NCI-H748 (cell line): ENCODE results near the gene NF2.

Experiments
- DNase-seq: peaks from one replicate; lab custom pipeline; 2025; ENCODE audit not compliant: unreplicated experiment; lab: John Stamatoyannopoulos, UW

NF2 gene

DNA sequence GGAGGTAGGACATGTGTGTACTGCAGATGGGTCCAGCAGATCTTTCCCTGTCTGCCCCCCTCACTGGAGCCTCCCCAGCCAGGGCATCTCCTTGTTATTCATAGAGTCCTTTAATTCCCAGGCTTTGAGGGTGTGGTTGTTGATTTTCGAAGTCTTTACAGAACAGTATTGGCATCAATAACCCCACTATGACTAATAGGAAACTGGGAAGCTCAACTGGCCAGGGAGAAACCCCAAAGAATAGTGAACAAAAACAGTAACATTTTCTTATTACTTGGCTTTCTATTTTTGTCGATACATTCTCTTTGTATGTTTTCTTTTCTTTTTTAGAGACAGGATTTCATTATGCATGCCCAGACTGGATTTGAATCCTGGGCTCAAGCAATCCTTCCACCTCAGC is 57.9 kb downstream of the NF2 start:
- no peak for DNase-seq

DNA sequence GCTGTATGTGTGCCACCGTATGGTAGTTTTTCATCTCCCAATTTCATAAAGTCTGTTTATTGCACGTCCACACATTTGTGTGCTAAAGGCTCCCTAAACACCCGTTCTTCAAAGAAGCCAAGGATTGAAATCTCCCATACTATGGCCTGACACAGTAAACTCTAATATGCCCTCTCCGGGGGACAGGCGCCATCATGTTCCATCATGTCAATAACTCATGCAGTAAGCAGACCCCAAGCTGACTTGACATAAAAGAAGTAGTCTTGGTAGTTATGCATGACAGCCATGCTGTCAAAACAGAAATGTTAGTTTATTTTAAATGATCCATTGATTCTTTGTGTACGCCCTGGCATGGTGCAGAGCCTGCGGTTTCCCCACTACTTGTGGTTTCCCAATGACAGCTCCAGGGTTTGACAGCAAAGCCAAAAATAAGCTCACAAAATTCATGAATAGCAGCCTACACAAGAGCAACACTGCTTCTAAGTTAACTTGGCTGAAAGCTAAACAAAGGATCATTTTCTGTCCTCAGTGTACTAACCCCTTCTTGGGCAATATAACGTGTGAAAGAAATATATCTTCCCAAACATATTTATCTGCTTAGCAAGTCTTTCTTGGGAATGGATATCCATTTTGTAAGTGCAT is 59.9 kb downstream of the NF2 start:
- no peak for DNase-seq

DNA sequence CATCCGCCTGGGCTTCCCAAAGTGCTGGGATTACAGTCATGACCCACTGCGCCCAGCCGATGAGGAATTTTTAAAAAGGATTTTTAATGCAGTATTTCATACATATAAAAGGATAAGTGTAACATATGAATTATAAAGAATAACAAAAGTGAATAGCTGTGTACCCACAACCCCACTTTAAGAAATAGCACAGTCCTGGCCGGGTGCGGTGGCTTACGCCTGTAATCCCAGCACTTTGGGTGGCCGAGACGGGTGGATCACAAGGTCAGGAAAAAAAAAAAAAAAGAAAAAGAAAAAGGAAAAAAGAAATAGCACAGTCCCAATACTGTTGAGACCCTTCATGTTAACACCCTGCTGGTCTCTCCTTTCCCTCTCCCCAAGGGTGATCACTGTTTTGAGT is 62.1 kb downstream of the NF2 start:
- DNase-seq = no peak

GRCh38 chr22:29668673-29669072 is 65.2 kb downstream of the NF2 start:
- no peak for DNase-seq

DNA sequence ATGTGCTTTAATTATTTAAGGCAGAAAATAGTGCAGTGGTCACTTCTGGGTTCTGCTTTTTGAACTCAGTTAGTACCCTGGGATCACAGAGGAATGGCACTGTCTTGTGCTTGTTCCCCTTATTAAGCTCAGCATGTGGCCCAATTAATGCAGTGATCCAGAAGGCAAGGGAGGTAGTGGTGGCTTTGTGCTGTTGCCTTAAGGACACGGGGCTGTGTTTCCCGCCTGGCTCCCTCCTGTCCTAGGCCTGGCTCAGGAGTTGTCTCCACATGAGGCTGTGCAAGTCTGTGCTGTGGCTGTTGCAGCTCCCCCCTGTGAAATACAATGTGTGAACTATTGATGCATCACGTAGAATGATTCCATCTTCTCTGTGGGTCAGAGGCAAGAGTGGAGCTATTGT is 67.2 kb downstream of the NF2 start:
- DNase-seq = peak; percentile 21

DNA sequence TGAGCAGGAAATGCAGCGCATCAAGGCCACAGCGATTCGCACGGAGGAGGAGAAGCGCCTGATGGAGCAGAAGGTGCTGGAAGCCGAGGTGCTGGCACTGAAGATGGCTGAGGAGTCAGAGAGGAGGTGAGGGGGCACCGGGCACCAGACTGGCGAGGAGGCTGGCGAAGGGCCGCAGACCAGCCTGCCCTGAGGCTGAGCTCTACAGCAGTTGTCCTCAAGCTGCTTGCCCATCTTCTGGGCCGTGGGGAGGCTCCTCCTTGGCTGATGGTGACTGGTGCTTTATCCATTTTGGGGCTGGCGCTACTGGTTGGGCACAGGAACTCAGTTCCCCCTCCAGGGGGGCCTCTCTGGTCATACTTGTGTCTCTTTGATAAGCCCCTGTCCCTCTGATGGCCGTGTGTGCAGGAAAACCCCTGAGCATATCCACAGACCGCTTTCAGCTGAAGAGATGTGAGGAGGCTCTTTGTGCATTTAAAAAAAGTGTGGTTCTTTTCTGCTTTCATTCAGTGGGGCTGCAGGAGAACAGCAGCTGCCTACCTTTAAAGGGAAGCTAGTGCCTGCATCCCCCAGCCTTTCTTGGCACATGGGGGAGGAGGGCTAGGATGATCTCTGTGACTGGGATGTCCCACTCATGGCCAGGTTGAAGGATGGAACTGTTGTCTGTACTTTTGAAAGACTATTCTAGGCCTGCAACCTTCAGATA is 70.1 kb downstream of the NF2 start:
- no peak for DNase-seq

DNA sequence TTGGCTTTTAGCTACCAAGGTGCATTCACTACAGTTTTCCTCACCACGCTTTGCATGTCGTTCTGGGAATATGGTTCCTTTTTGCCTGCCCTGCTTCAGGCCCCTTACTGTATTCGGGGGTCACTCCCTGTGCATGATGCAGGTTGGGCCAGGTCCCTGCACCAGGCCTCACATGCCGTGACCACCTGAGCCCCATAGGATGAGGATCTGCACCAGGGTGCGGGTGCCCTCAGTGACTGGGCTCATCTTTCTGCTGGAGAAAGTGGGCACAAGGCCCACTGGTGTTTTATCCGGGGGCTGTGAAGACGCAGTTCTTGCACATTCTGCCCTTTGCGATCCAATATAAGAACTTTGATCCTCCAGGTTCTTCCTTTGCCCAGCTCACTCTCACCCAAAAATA is 70.7 kb downstream of the NF2 start:
- DNase-seq = no peak

DNA sequence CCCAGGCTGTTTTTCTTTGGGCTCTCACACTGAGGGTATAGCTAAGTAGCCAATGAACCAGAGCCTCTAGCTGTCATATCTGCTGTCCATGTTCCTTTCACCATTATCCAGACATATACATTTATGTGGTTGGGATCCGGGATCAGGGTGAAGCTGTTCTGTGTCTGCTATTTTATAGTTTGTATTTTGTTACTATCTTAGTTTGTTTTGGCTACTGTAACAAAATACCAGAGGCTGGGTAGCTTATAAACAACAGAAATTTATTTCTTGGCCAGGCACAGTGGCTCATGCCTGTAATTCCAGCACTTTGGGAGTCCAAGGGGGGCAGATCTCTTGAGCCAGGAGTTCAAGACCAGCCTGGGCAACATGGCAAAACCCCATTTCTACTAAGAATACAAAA is 75.9 kb downstream of the NF2 start:
- no peak for DNase-seq

DNA sequence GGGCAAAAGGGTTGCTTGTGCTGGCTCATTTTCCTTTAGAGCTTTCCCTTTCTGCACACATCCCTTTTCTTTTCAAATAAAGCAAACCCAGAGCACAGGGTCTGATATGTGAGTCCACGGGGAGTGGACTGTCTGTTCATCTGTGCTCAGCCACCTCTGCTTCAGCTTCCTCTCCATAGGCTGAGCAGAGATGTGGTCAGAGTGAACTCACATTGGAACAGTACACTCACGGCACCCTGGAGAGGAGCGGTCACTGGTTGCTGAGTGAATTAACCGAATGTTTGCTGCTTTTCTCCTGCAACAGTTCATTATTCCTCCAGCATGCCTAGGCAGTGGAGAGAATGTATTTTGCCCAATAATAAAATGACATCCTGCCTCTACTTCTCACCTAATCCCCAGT is 80.1 kb downstream of the NF2 start:
- no peak for DNase-seq

- DNase-seq = no peak
Observed at GRCh38 chr22:29684244-29684643, 80.8 kb downstream of the NF2 start.

DNA sequence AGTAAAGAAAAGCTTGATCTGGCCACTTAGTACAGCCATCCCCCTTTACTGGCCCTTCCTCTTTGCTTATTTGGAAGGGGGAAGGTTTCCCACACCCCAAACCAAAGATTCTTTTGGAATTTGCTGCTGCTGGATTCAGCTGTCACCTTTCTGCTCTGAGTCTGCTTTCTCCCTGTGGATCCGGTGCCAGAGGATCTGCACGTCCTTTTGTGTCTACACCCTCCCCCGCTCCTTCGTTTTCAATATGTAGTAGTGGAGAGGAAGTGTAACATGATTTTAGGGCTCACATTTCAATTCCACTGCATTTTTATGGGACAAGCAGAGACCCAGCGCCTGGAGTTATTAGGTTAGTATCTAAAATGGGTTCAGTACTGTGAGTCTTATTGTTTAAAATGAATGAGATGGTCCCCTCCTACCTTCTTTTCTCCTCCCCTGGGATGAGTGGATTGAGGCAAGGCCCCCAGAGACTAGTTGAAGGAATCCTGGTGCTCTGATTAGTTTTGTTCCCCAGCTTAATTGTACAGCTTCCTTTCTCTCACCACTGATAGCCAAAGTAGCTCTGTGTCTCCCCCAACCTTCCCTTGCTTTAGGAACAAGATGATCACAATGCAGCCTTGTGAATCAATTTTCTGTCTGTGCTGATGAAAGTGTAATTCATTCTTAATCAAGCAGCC is 85.9 kb downstream of the NF2 start:
- DNase-seq = no peak

DNA sequence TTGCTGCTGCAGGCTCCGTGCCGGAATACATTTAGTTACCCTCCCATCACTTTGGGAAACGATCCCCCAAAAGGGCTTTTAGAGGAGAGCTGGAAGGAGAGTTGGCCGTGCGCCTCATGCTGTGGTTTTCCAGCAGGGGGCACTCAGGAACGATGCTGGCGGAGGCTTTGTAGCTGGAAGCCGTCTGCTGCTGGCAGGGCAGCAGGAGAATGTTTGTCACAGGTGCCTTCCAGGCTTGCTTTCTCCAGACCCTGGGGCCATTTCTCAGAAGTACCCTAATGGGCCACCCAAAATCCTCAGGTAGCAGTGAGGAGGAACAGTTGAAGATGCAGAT is 86.4 kb downstream of the NF2 start:
- DNase-seq = peak; percentile 41

DNA sequence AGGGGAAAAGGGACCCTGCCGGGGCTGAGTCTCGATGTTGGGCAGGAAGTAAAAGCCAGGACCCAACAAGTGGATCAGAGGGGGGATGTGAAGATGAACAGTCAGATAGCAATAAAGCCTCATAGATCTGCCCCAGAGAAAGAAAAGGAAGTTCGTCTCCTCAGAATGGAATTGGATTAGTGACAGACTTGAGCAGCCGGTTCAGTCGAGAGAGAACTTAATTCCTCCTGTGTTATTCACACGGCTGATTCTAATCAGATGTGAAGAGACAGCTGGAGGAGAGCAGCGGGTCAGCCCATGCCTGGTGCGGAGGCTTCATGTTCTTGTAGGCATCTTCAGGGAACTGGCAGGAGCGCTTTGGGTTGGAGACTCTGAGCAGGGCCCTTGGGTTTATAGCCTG is 87.0 kb downstream of the NF2 start:
- no peak for DNase-seq

- peak; percentile 86 for DNase-seq
Observed at GRCh38 chr22:29691636-29692326, 88.3 kb downstream of the NF2 start.

GRCh38 chr22:29692327-29692640 is 88.9 kb downstream of the NF2 start:
- DNase-seq = no peak

DNA sequence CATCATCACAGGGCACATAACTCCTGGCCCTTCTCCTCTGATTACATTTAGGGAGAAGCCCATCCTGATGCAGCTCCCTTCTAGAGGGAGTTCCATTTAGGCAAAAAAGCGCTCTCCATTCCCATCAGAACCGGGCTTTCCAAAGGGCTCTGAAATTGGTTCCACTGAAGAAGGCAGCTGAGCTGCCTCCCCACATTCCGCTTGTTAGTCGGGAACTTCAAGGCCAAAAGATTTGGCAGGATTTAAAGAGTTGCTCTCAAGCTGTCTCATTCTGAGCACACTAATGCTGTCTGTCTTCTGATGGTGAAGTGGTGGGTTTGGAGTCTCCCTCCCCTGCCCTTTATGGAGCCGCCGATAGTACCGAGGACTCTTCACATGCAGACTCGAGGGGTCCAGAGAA is 89.7 kb downstream of the NF2 start:
- no peak for DNase-seq

DNA sequence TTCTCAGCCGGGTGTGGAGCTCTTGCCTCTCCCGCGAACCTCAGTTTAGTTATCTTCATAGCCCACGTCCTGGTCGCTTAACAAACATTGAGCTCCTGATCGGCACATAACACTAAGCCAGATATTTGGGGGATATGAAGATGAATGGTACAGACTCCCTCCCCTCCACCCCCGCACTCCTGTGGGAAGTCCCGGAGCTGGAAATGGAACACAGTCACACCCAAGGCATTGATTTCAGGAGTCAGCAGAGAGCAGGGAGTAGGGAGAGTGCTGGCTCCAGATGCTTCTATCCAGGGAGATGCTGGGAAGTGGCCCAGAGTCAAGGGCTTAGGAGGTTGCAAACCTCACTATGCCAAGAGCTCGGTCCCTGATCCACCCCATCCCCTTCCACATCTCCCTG is 90.2 kb downstream of the NF2 start:
- no peak for DNase-seq

DNA sequence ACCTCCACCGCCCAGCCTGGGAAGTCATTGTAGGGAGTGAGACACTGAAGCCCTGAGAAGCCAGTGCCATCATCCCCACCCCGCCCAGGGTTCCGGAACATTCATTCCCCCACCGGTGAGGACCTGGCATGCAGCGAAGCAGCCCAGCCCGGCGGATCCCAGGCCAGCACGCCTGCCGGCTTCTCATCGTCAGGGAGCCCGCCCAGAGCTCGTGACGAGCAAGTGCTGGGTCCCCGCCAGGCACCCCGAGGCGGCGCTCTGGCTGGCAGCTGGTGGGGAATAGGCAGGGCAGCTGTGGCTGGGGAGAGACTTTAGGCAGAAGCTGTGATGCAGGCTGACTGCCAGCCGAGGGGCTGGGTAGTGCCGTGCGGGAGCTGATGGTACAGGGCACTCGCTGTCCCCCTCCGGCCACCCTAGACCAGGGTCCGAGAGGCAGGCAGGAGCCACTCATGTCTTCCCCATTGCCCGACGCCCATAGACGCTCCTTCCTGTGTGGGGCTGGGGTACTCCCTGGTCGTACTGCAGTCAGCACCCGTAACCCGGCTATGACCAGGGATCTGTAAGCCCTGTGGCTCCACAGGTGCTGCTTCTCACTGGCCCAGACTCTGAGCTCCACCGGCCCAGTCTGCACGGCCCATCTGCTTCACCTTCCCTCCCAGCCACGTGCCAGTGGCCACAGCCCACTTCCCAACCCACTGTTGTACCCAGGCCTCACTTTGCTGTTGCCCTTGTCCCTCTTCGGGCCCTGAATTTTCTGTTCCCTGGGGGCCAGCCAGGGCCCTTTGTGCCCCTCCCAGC is 91.9 kb downstream of the NF2 start:
- no peak for DNase-seq

DNA sequence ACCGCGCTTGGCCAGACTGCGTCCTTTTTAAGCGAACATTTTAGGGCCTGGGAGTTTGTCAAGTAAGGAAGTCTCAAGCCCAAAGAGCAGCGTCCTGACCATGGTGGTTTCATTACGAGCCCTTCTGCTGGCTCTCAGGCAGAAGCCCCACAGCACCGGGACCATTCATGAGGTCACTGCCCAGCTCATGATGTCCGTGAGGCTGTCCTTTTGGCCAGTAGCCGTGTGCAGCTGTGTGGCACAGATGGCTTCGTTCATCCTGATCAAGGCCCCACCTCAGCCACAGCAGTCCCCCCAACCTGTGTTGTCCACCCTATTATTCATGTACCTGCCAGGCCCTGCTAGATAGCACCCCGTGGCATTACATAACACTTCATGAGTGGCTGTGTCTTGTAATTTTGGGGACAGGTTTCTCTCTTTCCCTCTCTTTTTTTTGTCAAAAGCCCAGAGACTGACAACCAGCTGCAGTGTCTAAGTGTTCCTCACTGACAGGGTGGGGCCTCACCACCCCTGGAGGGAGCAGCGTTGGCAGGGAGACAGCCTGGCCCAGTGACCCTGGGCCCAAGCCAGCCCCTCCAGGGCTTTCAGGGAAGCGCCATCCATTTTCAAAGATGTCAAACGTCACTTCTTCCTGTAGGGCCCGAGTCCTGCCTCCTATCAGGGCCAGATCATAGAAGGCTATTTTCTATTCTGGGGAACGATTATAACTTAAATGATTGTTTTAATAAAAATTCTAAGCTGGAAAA is 94.6 kb downstream of the NF2 start:
- DNase-seq = no peak

DNA sequence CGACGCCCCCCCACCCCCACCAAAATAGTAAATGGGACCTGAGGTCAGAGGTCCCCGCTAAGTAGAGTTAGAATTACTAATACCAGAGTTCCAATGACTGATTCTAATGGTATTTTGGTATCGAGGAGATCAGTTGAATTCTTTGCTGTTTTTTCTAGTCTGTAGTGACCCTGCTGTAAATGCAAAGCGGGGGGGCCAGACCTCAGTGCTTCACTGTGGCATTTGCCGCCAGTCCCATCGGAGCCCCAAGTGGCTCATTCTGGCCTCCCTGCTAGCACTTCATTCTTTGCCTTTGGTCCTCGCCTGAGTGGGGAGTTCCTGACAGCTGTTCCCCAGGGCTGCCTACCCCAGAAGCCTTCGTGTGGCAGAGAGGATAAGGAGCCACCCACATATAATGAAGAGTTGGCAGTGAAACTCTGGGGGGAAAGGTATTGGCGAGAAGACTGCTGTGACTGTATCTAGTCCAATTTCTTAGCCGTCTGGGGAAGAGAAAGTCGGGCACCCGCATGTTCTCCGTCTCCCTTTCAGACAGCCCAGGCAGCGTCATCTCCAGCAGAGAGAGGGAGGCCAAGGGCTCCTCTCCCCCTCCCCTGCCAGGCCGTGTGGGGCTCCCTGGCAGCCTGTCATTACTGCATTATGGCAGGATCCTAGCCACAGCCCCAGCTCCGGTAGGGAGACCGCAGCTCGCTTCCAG is 96.9 kb downstream of the NF2 start:
- DNase-seq = no peak
